GM13976 (cell line): ENCODE measurements around the gene TSPAN4.

Experiments used
- DNase-seq: peaks from one replicate; pipeline ENCODE4 v3.0.0; 2012; ENCODE audit warnings: low spot score
- in situ Hi-C: fragments of 300-500 bp; cut with MboI; formaldehyde crosslinking; loops from one replicate; pipeline ENCODE4 v1.12.0; 2022; ENCODE audit warnings: low sequenced_read_pairs, mixed read lengths, inconsistent platforms; ENCODE audit not compliant: unreplicated experiment
- TF ChIP-seq, protein P1 (sequence below): IDR thresholded peaks from 2 replicates; pipeline ENCODE4 v1.5.1; 2012; ENCODE audit warnings: borderline replicate concordance, mild to moderate bottlenecking; ENCODE audit not compliant: insufficient read depth; ENCODE audit errors: extremely low read depth, missing control alignments, control extremely low read depth

Gene TSPAN4

DNA sequence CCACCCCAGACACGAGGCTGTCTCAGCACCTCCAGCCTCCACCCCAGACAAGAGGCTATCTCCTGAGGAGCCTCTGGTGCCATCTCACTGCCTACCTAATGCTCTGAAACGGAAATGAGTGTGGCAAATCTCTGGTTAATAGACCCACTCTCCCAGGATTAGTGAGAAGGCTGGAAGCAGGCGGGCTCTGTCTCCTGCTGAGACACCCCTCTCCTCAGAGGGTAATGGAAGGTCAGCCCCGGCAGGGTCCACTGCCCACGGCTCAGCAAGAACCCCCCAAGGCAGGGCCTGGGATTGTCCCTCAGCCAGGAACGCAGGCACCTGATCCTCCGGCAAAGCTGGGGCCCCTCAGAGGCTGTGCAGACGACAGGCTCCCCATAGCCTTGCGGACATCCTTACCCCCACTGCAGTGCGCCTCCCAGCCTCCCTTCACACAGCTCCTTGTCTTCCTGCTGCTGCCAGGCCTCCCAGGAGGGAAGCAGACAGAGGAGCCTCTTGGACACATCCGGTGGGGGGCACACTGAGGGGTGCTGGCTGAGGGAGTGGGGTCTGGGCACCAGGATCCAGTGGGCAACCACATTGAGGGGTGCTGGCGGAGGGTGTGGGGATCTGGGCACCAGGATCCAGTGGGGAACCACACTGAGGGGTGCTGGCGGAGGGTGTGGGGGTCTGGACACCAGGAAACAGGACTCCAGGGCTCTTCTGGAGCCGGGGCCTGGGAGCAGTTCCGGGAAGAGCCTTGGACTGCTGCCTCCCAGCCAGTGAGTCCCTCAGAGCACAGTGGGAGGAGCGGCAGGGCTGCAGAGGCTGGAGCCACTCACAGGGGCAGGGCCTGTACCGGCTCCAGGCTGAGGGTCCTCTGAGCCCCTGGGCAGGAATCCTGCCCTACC lies 54.8 kb downstream of the TSPAN4 start:
- in situ Hi-C loops, result no loop called here
- DNase-seq, result no peak
- TF ChIP-seq, protein P1, sequence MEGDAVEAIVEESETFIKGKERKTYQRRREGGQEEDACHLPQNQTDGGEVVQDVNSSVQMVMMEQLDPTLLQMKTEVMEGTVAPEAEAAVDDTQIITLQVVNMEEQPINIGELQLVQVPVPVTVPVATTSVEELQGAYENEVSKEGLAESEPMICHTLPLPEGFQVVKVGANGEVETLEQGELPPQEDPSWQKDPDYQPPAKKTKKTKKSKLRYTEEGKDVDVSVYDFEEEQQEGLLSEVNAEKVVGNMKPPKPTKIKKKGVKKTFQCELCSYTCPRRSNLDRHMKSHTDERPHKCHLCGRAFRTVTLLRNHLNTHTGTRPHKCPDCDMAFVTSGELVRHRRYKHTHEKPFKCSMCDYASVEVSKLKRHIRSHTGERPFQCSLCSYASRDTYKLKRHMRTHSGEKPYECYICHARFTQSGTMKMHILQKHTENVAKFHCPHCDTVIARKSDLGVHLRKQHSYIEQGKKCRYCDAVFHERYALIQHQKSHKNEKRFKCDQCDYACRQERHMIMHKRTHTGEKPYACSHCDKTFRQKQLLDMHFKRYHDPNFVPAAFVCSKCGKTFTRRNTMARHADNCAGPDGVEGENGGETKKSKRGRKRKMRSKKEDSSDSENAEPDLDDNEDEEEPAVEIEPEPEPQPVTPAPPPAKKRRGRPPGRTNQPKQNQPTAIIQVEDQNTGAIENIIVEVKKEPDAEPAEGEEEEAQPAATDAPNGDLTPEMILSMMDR, result no peak

DNA sequence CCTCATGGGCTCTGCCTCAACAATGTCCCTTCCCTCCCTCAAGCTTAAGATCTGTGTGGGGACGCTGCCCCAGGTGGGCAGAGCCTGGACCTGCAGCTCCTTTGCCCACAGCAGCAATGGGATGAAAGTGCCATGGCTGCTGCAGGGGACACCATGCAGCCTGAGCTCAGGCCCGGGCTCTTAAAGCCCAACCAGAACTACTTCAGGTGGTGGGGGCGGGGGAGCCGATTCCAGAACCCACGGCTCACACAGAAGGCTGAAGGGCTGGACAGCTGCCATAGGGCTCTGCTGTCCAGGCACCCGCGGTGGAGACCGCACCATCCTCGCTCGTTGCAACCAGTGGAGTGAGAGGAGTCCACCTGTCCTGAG lies 55.5 kb downstream of the TSPAN4 start:
- TF ChIP-seq, protein P1, result no peak
- DNase-seq, result no peak
- in situ Hi-C loops, result no loop called here

DNA sequence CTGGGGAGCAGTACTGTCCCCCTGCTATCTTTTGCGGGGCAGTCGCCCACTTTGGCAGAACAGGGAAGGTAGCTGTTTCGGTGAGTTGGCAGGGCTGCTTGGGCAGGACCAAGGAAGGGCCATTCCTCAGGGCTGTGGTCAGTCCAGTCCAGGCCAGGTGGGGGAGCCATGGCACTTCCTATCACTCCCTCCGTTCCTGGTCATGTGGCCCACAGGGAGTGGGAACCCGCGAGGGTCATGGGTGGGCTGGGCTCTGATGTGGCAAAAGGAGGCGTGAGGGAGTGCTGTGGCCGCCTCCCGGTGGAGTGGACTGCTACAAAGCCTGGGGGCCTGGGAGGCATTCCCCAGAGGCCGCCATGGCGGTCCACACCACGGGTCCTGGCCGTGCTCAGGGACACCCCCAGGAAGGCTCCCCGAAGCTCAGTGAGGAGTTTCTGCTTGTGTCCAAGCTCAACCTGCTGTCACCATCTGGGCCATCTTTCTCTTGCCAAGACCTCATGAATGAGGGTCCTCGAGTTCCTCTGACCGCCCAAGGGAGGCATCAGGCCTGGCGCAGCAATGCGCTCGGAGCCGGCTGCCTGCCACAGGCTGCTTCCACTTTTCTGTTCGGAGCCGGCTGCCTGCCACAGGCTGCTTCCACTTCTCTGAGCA lies 56.0 kb downstream of the TSPAN4 start:
- TF ChIP-seq, protein P1, result no peak
- no peak for DNase-seq
- in situ Hi-C loops, result no loop called here

GRCh38 chr11:899724-900123 lies 57.1 kb downstream of the TSPAN4 start:
- in situ Hi-C loops, result no loop called here
- TF ChIP-seq, protein P1, result no peak
- DNase-seq, result no peak

GRCh38 chr11:900545-900944 lies 57.9 kb downstream of the TSPAN4 start:
- TF ChIP-seq, protein P1, result no peak
- DNase-seq, result no peak
- in situ Hi-C loops, result no loop called here

DNA sequence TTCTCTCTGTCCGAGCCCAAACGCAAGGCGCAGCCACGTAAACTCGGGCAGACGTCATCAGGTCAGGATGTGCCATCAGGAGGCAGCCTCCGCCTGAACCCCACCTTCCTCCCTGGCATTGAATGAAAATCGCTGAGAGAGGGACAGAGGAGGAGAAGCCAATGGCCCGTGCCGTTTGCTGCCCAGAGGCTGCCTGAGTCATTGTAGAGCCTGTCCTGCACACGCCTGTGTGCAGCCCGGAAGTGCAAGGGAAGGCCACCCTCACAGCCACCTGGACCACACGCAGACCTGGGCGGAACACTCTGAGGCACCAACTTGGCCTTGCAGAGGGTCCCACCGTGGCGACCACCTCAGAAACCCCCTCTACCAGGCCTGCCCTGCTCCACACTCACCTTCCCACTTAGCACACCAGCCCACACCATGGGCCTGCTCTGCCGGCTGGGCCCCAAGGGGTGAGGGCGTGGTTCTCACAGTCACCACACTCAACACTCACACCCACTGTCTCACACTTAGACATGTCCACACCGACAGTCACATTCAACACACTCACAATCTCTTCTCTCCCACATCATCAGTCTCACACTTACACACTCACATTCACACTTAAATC lies 58.9 kb downstream of the TSPAN4 start:
- in situ Hi-C loops, result no loop called here
- TF ChIP-seq, protein P1, result no peak
- no peak for DNase-seq
